Endothelial cell of umbilical vein (primary cell): Measurements from ENCODE around the gene SLC43A1. TPM values are rescaled to one million over a fixed set of nuclear protein-coding genes. Genes with fewer than 3 reads are reported as not detected.

ENCODE experiments used
- BruUV-seq: library from RNA; stranded (reverse); fragments of 400-500 nt; replicated peaks from 2 replicates; lab custom pipeline; 2021; lab: Mats Ljungman, UMichigan
- CTCF ChIA-PET: fragments of 300-600, 350-600 bp; sonication (Branson Sonifier 250); formaldehyde crosslinking; loops from one replicate; lab custom pipeline; 2021; ENCODE audit warnings: antibody characterized with exemption, inconsistent platforms; lab: Charles Lee
- POLR2A ChIA-PET: fragments of 300-600, 350-600 bp; sonication (Branson Sonifier 250); formaldehyde crosslinking; loops from one replicate; lab custom pipeline; 2021; ENCODE audit warnings: antibody characterized with exemption, inconsistent platforms; lab: Charles Lee
- DNase-seq: peaks from one replicate; pipeline ENCODE4 v3.0.0-alpha.2; 2011; ENCODE audit warnings: low read depth, low spot score
- FAIRE-seq: peaks from 2 replicates; lab custom pipeline; 2011; peaks lifted over from hg19 to GRCh38; lab: Jason Lieb, UNC
- H2AFZ ChIP-seq: 2 replicates; pipeline ENCODE4 v1.6.0; 2012; ENCODE audit warnings: low read depth, low read length, control low read depth, inconsistent platforms
- H3K27ac ChIP-seq: 2 replicates; pipeline ENCODE4 v1.5.1; 2011; ENCODE audit warnings: low read depth, mild to moderate bottlenecking, control low read depth, low read length, moderate library complexity; ENCODE audit not compliant: insufficient read depth
- H3K27me3 ChIP-seq, 2 experiments: 2 replicates each; pipeline versions ENCODE4 v1.6.0 to v1.6.1; 2011; ENCODE audit warnings: low read length in 2 of 2, mixed read lengths in 1 of 2; ENCODE audit not compliant: control insufficient read depth in 2 of 2, insufficient read depth in 2 of 2
- H3K36me3 ChIP-seq, 2 experiments: 2 replicates in 1 of 2; 3 replicates in 1 of 2; pipeline ENCODE4 v1.5.1; 2011; ENCODE audit warnings: low read length in 2 of 2, mild to moderate bottlenecking in 1 of 2, moderate library complexity in 1 of 2; ENCODE audit not compliant: control insufficient read depth in 2 of 2, insufficient read depth in 2 of 2; ENCODE audit errors: extremely low read depth in 1 of 2
- H3K4me1 ChIP-seq: 3 replicates; pipeline ENCODE4 v1.5.1; 2011; ENCODE audit warnings: mild to moderate bottlenecking, low read length; ENCODE audit not compliant: control insufficient read depth, insufficient read depth; ENCODE audit errors: extremely low read depth
- H3K4me2 ChIP-seq: 2 replicates; pipeline ENCODE4 v1.6.1; 2011; ENCODE audit warnings: low read length, control low read depth, mixed read lengths; ENCODE audit not compliant: insufficient read depth
- H3K4me3 ChIP-seq, 3 experiments: fragments of 200-600 bp in 1 of 3; sonication (generic), shearing (Covaris generic) in 1 of 3; replicated peaks in 1 of 3; 2 replicates each; pipeline ENCODE4 v1.5.1; 2011 to 2016; ENCODE audit warnings: control low read depth in 3 of 3, low read length in 3 of 3, mild to moderate bottlenecking in 2 of 3, inconsistent platforms in 1 of 3, low read depth in 1 of 3, moderate library complexity in 1 of 3; ENCODE audit not compliant: insufficient read depth in 1 of 3
- H3K79me2 ChIP-seq: 2 replicates; pipeline ENCODE4 v1.6.0; 2012; ENCODE audit warnings: low read length, inconsistent platforms; ENCODE audit not compliant: control insufficient read depth, insufficient read depth
- H3K9ac ChIP-seq: replicated peaks from 2 replicates; pipeline ENCODE3; 2011; ENCODE audit warnings: low read length, control low read depth; ENCODE audit not compliant: insufficient read depth; ENCODE audit errors: extremely low read depth
- H3K9me1 ChIP-seq: replicated peaks from 3 replicates; pipeline ENCODE4 v1.6.0; 2011; ENCODE audit warnings: mild to moderate bottlenecking, low read length; ENCODE audit not compliant: control insufficient read depth, insufficient read depth; ENCODE audit errors: extremely low read depth
- H3K9me3 ChIP-seq: replicated peaks from 2 replicates; pipeline ENCODE4 v1.5.1; 2012; ENCODE audit warnings: low read length, inconsistent platforms; ENCODE audit not compliant: control insufficient read depth, insufficient read depth
- H4K20me1 ChIP-seq: replicated peaks from 2 replicates; pipeline ENCODE3; 2011; ENCODE audit warnings: mild to moderate bottlenecking, low read length; ENCODE audit not compliant: control insufficient read depth, insufficient read depth; ENCODE audit errors: extremely low read depth
- EZH2 ChIP-seq: IDR thresholded peaks from 2 replicates; pipeline ENCODE4 v1.6.1; 2012; ENCODE audit warnings: borderline replicate concordance, low read depth, mild to moderate bottlenecking, moderate library complexity, low read length, inconsistent platforms; ENCODE audit not compliant: severe bottlenecking
- FOS ChIP-seq: IDR thresholded peaks from 2 replicates; pipeline ENCODE4 v1.6.1; 2011; ENCODE audit warnings: mild to moderate bottlenecking, low read length, moderate library complexity, borderline replicate concordance; ENCODE audit not compliant: insufficient read depth
- GATA2 ChIP-seq: IDR thresholded peaks from 2 replicates; pipeline ENCODE4 v1.7.0; 2011; ENCODE audit warnings: low read depth, mild to moderate bottlenecking, moderate library complexity, mixed read lengths, low read length; ENCODE audit not compliant: insufficient read length, insufficient read depth
- JUN ChIP-seq: IDR thresholded peaks from 2 replicates; pipeline ENCODE4 v1.6.1; 2011; ENCODE audit warnings: borderline replicate concordance, low read depth; ENCODE audit not compliant: insufficient read length, insufficient read depth
- MYC ChIP-seq: IDR thresholded peaks from one replicate; pipeline ENCODE4 v1.6.1; 2011; ENCODE audit warnings: mild to moderate bottlenecking, low read depth, low read length
- POLR2A ChIP-seq: IDR thresholded peaks from 2 replicates; pipeline ENCODE4 v1.6.1; 2012; ENCODE audit warnings: low read depth, mild to moderate bottlenecking, control low read depth, low read length
- POLR2AphosphoS5 ChIP-seq: IDR thresholded peaks from 2 replicates; pipeline ENCODE4 v1.6.1; 2012; ENCODE audit warnings: low read depth, mild to moderate bottlenecking, control low read depth, low read length, moderate library complexity; ENCODE audit not compliant: insufficient read depth
- dilution Hi-C: fragments of 300-500 bp; cut with MboI; formaldehyde crosslinking; loops from one replicate; pipeline ENCODE4 v1.15.0; 2019; ENCODE audit warnings: low sequenced_read_pairs; ENCODE audit not compliant: extremely low pct_ligation_motif_present
- intact Hi-C: fragments of 100-400 bp; cut with micrococcal nuclease; formaldehyde crosslinking; loops from one replicate; pipeline ENCODE4 v1.10.0; 2022
- polyA plus RNA-seq, 4 experiments: library from polyadenylated mRNA; depleted of rRNA in 3 of 4; stranded (reverse) in 3 of 4; unstranded in 1 of 4; fragments of >200 nt; gene quantifications; 2 replicates each; pipeline versions ENCODE4 v1.2.1 to v1.2.3, GENCODE V29; 2011 to 2012; ENCODE audit warnings: missing spikeins in 1 of 4
- total RNA-seq: library from RNA; stranded (reverse); gene quantifications from 2 replicates; pipeline ENCODE4 v1.2.3, GENCODE V29; 2021
- TF ChIP-seq, protein P1 (sequence below), 2 donors: IDR thresholded peaks; 1 replicate in 1 of 2; 2 replicates in 1 of 2; pipeline ENCODE4 v1.5.1; 2011; ENCODE audit warnings: low read length in 2 of 2, mild to moderate bottlenecking in 2 of 2, moderate library complexity in 2 of 2, control low read depth in 1 of 2, inconsistent platforms in 1 of 2, low read depth in 1 of 2; ENCODE audit not compliant: insufficient read depth in 1 of 2; ENCODE audit errors: extremely low read depth in 1 of 2
- TF ChIP-seq, protein P2 (sequence below): IDR thresholded peaks from 2 replicates; pipeline ENCODE4 v1.6.1; 2011; ENCODE audit not compliant: insufficient read depth, insufficient read length

The SLC43A1 gene
- total and polyA plus RNA-seq, 2 donors (not counting 3 experiments of a cell fraction or from before 2014, with no cell fraction given) = 13.7 to 19.5 TPM

DNA sequence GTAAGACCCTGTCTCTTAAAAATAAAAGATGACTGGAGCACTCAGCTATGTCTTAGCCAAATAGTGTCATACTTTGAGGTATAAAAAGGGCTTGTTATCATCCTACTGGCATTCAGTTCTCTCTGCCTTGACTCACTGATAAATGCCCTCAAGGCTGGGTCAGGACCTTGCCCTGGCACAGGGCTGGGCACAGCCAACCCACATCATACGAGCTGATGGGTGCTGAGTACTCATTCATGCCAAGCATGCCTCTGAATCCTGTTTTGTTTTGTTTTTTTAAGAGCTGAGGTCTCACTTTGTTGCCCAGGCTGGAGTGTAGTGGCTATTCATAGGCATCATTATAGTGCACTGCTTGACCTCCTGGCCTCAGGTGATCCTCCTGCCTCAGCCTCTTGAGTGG lies 23.8 kb upstream of the SLC43A1 start:
- no TSS peak for BruUV-seq
- Histone ChIP-seq H2AFZ (no peak overlapping the region), H3K36me3 (no peaks in the 10 kb centered on the region), H3K4me1 (no peaks in the 10 kb centered on the region), H3K4me2 (no peak overlapping the region), H3K27ac (no peak overlapping the region), H3K79me2 (no peaks in the 10 kb centered on the region), H3K9ac (no peak overlapping the region), H4K20me1 (no peaks in the 10 kb centered on the region), H3K27me3 (peaks cover 0 to 5% of the 10 kb centered on the region in 2 experiments), H3K9me1 (no peaks in the 10 kb centered on the region), H3K4me3 (no peak overlapping the region), H3K9me3 (no peaks in the 10 kb centered on the region)
- ChIA-PET POLR2A (no interaction called here), CTCF (interaction anchor here (1.1 kb wide), 1 partner anchor 25 kb away, joined by 3 read pairs; no protein-coding TSS in a partner anchor)
- dilution Hi-C loops = no loop called here
- TF ChIP-seq JUN (no peak), POLR2AphosphoS5 (no peak), GATA2 (no peak), MYC (no peak), POLR2A (no peak), FOS (no peak), EZH2 (no peak)
- TF ChIP-seq, protein P1, sequence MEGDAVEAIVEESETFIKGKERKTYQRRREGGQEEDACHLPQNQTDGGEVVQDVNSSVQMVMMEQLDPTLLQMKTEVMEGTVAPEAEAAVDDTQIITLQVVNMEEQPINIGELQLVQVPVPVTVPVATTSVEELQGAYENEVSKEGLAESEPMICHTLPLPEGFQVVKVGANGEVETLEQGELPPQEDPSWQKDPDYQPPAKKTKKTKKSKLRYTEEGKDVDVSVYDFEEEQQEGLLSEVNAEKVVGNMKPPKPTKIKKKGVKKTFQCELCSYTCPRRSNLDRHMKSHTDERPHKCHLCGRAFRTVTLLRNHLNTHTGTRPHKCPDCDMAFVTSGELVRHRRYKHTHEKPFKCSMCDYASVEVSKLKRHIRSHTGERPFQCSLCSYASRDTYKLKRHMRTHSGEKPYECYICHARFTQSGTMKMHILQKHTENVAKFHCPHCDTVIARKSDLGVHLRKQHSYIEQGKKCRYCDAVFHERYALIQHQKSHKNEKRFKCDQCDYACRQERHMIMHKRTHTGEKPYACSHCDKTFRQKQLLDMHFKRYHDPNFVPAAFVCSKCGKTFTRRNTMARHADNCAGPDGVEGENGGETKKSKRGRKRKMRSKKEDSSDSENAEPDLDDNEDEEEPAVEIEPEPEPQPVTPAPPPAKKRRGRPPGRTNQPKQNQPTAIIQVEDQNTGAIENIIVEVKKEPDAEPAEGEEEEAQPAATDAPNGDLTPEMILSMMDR (IDR thresholded peaks at IDR 0.05; ENCODE audit: extremely low read depth in 1 of 2, insufficient read depth in 1 of 2, low read depth in 1 of 2, low read length in 2 of 2) = no peak
- TF ChIP-seq, protein P2, sequence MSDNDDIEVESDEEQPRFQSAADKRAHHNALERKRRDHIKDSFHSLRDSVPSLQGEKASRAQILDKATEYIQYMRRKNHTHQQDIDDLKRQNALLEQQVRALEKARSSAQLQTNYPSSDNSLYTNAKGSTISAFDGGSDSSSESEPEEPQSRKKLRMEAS = no peak
- FAIRE-seq = no peak
- intact Hi-C loops = no loop called here
- no peak for DNase-seq
